HG02981 (cell line): Measurements from ENCODE around the gene FSTL1.

Experiments used
- ATAC-seq: cut with Tn5 transposase; IDR thresholded peaks from one replicate; pipeline ENCODE4 v1.9.1; 2021; ENCODE audit warnings: mild to moderate bottlenecking, moderate library complexity; ENCODE audit not compliant: unreplicated experiment

FSTL1 gene

GRCh38 chr3:120440762-120441161 lies 10.0 kb downstream of the FSTL1 start:
- no peak for ATAC-seq

GRCh38 chr3:120440001-120440703 lies 10.6 kb downstream of the FSTL1 start:
- ATAC-seq: no peak

GRCh38 chr3:120438665-120439370 lies 12.0 kb downstream of the FSTL1 start:
- no peak for ATAC-seq

GRCh38 chr3:120438216-120438615 lies 12.6 kb downstream of the FSTL1 start:
- no peak for ATAC-seq

GRCh38 chr3:120437559-120437958 lies 13.2 kb downstream of the FSTL1 start:
- ATAC-seq: no peak

- ATAC-seq: no peak
Observed at GRCh38 chr3:120436523-120437050, 14.2 kb downstream of the FSTL1 start.

GRCh38 chr3:120435621-120436020 lies 15.2 kb downstream of the FSTL1 start:
- no peak for ATAC-seq

GRCh38 chr3:120433662-120434331 lies 17.0 kb downstream of the FSTL1 start:
- no peak for ATAC-seq

- ATAC-seq: no peak
Observed at GRCh38 chr3:120432150-120432860, 18.5 kb downstream of the FSTL1 start.

GRCh38 chr3:120429921-120430361 lies 20.9 kb downstream of the FSTL1 start:
- no peak for ATAC-seq

GRCh38 chr3:120428924-120429323 lies 21.9 kb downstream of the FSTL1 start:
- ATAC-seq: no peak

GRCh38 chr3:120427201-120427600 lies 23.6 kb downstream of the FSTL1 start:
- no peak for ATAC-seq

GRCh38 chr3:120425572-120426250 lies 25.1 kb downstream of the FSTL1 start:
- ATAC-seq: no peak

GRCh38 chr3:120424976-120425570 lies 25.7 kb downstream of the FSTL1 start:
- ATAC-seq: no peak

GRCh38 chr3:120424506-120424905 lies 26.3 kb downstream of the FSTL1 start:
- ATAC-seq: no peak

- ATAC-seq: no peak
Observed at GRCh38 chr3:120423432-120423831, 27.4 kb downstream of the FSTL1 start.

- ATAC-seq: no peak
Observed at GRCh38 chr3:120421926-120422325, 28.9 kb downstream of the FSTL1 start.

- no peak for ATAC-seq
Observed at GRCh38 chr3:120420928-120421551, 29.8 kb downstream of the FSTL1 start.

- no peak for ATAC-seq
Observed at GRCh38 chr3:120420360-120420759, 30.4 kb downstream of the FSTL1 start.

GRCh38 chr3:120419797-120420196 lies 31.0 kb downstream of the FSTL1 start:
- no peak for ATAC-seq
